Caco-2 (cell line): ENCODE data around the gene ESPN. TPM values are rescaled to one million over a fixed set of nuclear protein-coding genes. Genes with fewer than 3 reads are reported as not detected.

ENCODE experiments used
- BruUV-seq: library from RNA; stranded (reverse); fragments of 400-500 nt; replicated peaks from 2 replicates; lab custom pipeline; 2021; lab: Mats Ljungman, UMichigan
- CTCF ChIA-PET: fragments of 300-600 bp; sonication (Branson Sonifier 250); formaldehyde crosslinking; loops from one replicate; lab custom pipeline; 2022; ENCODE audit warnings: antibody characterized with exemption; lab: Charles Lee
- POLR2A ChIA-PET: fragments of 300-600 bp; sonication (Branson Sonifier 250); formaldehyde crosslinking; loops from one replicate; lab custom pipeline; 2022; ENCODE audit warnings: antibody characterized with exemption; lab: Charles Lee
- DNase-seq, 2 experiments: peaks; one replicate each; pipeline versions ENCODE4 v3.0.0 to v3.0.0-alpha.2; 2020 to 2022
- H3K27me3 ChIP-seq: replicated peaks from 2 replicates; pipeline ENCODE4 v1.6.0; 2011; ENCODE audit warnings: low read length; ENCODE audit not compliant: control insufficient read depth, insufficient read depth
- H3K36me3 ChIP-seq: 2 replicates; pipeline ENCODE4 v1.5.1; 2011; ENCODE audit warnings: low read length; ENCODE audit not compliant: control insufficient read depth, insufficient read depth
- H3K4me1 ChIP-seq: fragments of 250-450 bp; sonication (Bioruptor Pico); 2 replicates; pipeline ENCODE4 v1.5.1; 2020; ENCODE audit warnings: mild to moderate bottlenecking
- H3K4me3 ChIP-seq: 2 replicates; pipeline ENCODE4 v1.5.1; 2011; ENCODE audit warnings: low read depth, mild to moderate bottlenecking, control low read depth, low read length
- H3K9me3 ChIP-seq: fragments of 250-450 bp; sonication (Bioruptor Pico); 2 replicates; pipeline ENCODE4 v1.5.1; 2020; ENCODE audit warnings: mild to moderate bottlenecking, moderate library complexity
- H3K27ac Mint-ChIP-seq: one replicate; pipeline ENCODE4 v1.8.0; 2022; ENCODE audit warnings: mixed read lengths; ENCODE audit not compliant: unreplicated experiment
- H3K27me3 Mint-ChIP-seq: one replicate; pipeline ENCODE4 v1.8.0; 2022; ENCODE audit warnings: mixed read lengths; ENCODE audit not compliant: insufficient read depth, unreplicated experiment
- H3K36me3 Mint-ChIP-seq: one replicate; pipeline ENCODE4 v1.8.0; 2022; ENCODE audit warnings: mild to moderate bottlenecking, mixed read lengths; ENCODE audit not compliant: insufficient read depth, unreplicated experiment
- H3K4me1 Mint-ChIP-seq: one replicate; pipeline ENCODE4 v1.8.0; 2022; ENCODE audit warnings: low read depth, mixed read lengths; ENCODE audit not compliant: unreplicated experiment
- H3K4me3 Mint-ChIP-seq: one replicate; pipeline ENCODE4 v1.8.0; 2022; ENCODE audit warnings: mild to moderate bottlenecking, moderate library complexity, mixed read lengths; ENCODE audit not compliant: unreplicated experiment
- H3K9me3 Mint-ChIP-seq: one replicate; pipeline ENCODE4 v1.8.0; 2022; ENCODE audit warnings: mixed read lengths; ENCODE audit not compliant: unreplicated experiment
- intact Hi-C: fragments of 100-400 bp; cut with micrococcal nuclease; formaldehyde crosslinking; loops from one replicate; pipeline ENCODE4 v1.10.0; 2022; ENCODE audit not compliant: unreplicated experiment
- total RNA-seq: library from RNA; stranded (reverse); gene quantifications from 2 replicates; pipeline ENCODE4 v1.2.3, GENCODE V29; 2022
- TF ChIP-seq, protein P1 (sequence below), 2 experiments: fragments of 200-600 bp in 1 of 2; IDR thresholded peaks; 1 replicate in 1 of 2; 2 replicates in 1 of 2; pipeline versions ENCODE4 v1.5.1 to v1.8.0; 2011 to 2022; ENCODE audit warnings: antibody characterized with exemption in 1 of 2, control low read depth in 1 of 2, inconsistent platforms in 1 of 2, low read depth in 1 of 2, low read length in 1 of 2, mild to moderate bottlenecking in 1 of 2, moderate library complexity in 1 of 2; ENCODE audit not compliant: insufficient read depth in 1 of 2, severe bottlenecking in 1 of 2, unreplicated experiment in 1 of 2

The ESPN gene
- total RNA-seq, 1 experiment from 2014 or later: 16.3 TPM

DNA sequence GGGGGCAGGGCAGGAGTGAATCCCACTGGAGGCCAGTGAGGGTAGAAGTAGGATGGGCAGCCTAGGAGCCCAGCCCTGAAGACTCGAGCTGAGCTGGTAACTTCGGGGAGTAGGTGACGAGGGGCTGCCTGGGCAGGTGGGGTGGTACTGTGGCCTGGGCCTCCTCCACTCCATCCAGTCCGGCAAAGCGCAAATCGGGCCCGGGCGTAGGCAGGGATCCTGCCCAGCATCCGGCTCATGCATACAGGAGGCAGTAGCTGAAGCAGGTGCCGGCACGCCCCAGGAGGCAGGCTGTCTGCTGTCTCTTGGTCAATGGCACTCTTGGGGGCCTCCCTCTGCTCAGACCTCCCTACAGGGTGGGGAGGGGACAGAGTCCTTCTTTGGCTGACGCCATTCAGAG, 42.6 kb downstream of the ESPN start:
- H3K4me1 ChIP-seq: peaks cover 6% of the 10 kb centered on the region
- Mint-ChIP-seq H3K27me3 (no peaks in the 10 kb centered on the region), H3K4me1 (no peaks in the 10 kb centered on the region), H3K4me3 (no peak overlapping the region), H3K9me3 (no peaks in the 10 kb centered on the region), H3K27ac (no peak overlapping the region), H3K36me3 (peaks cover 7% of the 10 kb centered on the region)
- CTCF ChIA-PET: no interaction called here
- peaks cover 4% of the 10 kb centered on the region for H3K36me3 ChIP-seq
- H3K27me3 ChIP-seq: no peaks in the 10 kb centered on the region
- no peaks in the 10 kb centered on the region for H3K9me3 ChIP-seq
- no peak overlapping the region for H3K4me3 ChIP-seq
- DNase-seq: no peak
- BruUV-seq: no TSS peak
- intact Hi-C loops: no loop called here
- POLR2A ChIA-PET: no interaction called here
- TF ChIP-seq, protein P1, sequence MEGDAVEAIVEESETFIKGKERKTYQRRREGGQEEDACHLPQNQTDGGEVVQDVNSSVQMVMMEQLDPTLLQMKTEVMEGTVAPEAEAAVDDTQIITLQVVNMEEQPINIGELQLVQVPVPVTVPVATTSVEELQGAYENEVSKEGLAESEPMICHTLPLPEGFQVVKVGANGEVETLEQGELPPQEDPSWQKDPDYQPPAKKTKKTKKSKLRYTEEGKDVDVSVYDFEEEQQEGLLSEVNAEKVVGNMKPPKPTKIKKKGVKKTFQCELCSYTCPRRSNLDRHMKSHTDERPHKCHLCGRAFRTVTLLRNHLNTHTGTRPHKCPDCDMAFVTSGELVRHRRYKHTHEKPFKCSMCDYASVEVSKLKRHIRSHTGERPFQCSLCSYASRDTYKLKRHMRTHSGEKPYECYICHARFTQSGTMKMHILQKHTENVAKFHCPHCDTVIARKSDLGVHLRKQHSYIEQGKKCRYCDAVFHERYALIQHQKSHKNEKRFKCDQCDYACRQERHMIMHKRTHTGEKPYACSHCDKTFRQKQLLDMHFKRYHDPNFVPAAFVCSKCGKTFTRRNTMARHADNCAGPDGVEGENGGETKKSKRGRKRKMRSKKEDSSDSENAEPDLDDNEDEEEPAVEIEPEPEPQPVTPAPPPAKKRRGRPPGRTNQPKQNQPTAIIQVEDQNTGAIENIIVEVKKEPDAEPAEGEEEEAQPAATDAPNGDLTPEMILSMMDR (IDR thresholded peaks at IDR 0.05; ENCODE audit: insufficient read depth in 1 of 2, low read depth in 1 of 2, low read length in 1 of 2, severe bottlenecking in 1 of 2, unreplicated experiment in 1 of 2): no peak

DNA sequence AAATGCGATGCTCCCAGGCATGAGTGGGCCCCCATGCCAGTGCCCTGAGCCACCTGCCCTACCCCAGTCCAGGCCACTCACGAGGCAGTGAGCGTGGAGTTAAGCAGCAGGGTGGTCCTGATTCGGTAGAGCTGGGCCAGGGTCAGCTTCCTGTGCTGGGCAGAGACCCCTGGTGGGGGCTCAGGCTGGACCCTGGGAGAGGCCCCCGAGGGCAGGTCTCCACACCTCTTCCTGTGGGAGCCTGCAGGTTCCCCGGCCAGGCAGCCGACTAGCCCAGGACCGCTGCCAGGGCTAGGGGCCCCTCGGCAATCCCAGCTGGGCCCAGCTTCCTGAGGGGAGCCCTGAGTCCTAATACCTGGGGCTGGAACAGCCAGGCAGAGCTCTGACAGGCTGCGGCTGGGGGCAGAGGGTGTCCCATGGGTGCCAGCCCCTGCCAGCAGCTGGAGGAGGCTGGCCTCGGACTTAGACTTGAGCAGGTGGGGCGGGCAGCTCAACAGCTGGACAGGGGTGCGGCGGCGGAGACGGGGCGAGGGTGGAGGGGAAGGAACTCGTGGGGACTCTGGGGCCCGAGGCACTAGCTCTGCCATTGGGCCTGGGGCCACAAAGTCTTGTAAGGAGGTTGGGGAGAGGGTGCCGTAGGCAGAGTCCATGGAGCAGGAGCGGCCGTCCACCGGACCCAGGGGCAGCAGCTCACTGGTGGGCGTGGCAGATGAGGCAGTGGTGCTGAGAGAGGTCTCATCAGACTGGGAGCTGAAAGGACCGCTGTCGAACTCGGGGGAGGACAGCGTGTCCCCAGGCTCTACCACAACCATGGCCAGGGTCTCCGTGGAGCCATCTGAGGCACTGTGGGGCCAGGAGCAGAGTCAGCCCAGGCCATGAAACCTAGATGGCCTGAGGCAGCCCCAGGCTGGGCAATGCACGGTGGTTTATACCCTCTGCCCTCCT, 43.4 kb downstream of the ESPN start:
- intact Hi-C loops: no loop called here
- Histone ChIP-seq H3K27me3 (no peaks in the 10 kb centered on the region), H3K9me3 (no peaks in the 10 kb centered on the region), H3K36me3 (peaks cover 4% of the 10 kb centered on the region), H3K4me1 (peaks cover 10% of the 10 kb centered on the region), H3K4me3 (no peak overlapping the region)
- Mint-ChIP-seq H3K4me1 (no peaks in the 10 kb centered on the region), H3K36me3 (peaks cover 7% of the 10 kb centered on the region), H3K4me3 (no peak overlapping the region), H3K9me3 (no peaks in the 10 kb centered on the region), H3K27me3 (no peaks in the 10 kb centered on the region), H3K27ac (no peak overlapping the region)
- no TSS peak for BruUV-seq
- CTCF ChIA-PET: no interaction called here
- TF ChIP-seq, protein P1 (IDR thresholded peaks at IDR 0.05; ENCODE audit: insufficient read depth in 1 of 2, low read depth in 1 of 2, low read length in 1 of 2, severe bottlenecking in 1 of 2, unreplicated experiment in 1 of 2): no peak
- POLR2A ChIA-PET: no interaction called here
- DNase-seq: no peak

DNA sequence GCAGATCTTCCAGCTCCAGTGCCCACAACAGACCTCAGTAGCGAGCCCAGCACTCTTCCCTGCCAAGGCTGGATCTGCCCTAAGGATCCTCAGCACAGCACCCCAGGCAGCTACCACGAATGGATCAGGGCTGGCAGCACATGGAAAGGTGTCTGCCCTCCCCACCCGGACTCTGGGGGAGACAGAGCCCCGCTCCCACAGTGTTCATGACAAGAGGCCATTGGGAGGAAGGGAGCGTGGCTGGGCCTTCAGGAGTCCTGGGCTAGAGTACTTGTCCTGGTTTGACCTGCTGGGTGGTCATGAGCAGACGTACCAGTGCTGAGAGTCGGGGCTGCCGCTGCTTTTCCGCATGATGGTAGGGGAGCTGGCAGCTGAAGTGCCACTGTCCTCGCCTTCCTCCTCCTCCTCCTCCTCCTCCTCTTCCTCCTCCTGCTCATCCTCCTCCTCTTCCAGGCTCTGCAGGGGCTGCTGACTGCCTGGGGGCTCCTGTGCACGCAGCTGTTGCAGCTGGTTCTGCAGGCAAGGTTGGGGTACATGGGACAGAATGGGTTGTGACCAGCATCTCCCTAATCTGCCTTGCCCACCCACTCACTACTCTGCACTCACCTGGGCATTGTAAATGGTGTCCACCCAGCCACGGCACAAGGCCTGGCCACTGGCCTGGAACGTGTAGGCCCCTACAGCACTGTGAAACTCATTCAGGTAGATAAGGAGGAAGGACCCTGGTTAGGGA, 44.3 kb downstream of the ESPN start:
- Mint-ChIP-seq H3K9me3 (no peaks in the 10 kb centered on the region), H3K27ac (no peak overlapping the region), H3K4me1 (no peaks in the 10 kb centered on the region), H3K4me3 (no peak overlapping the region), H3K36me3 (peaks cover 7% of the 10 kb centered on the region), H3K27me3 (no peaks in the 10 kb centered on the region)
- Histone ChIP-seq H3K4me3 (no peak overlapping the region), H3K9me3 (no peaks in the 10 kb centered on the region), H3K4me1 (peaks cover 13% of the 10 kb centered on the region), H3K36me3 (peaks cover 4% of the 10 kb centered on the region), H3K27me3 (no peaks in the 10 kb centered on the region)
- ChIA-PET POLR2A (no interaction called here), CTCF (no interaction called here)
- TF ChIP-seq, protein P1 (IDR thresholded peaks at IDR 0.05; ENCODE audit: insufficient read depth in 1 of 2, low read depth in 1 of 2, low read length in 1 of 2, severe bottlenecking in 1 of 2, unreplicated experiment in 1 of 2): no peak
- DNase-seq: no peak
- intact Hi-C loops: no loop called here
- no TSS peak for BruUV-seq
